BJ (cell line): ENCODE data around the gene MCM6. TPM values are rescaled to one million over a fixed set of nuclear protein-coding genes. Genes with fewer than 3 reads are reported as not detected.

ENCODE experiments used
- CTCF ChIA-PET: fragments of 350-600 bp; formaldehyde crosslinking; extraction: SDS; loops from one replicate; lab custom pipeline; 2021; ENCODE audit warnings: antibody characterized with exemption, inconsistent platforms; lab: Yijun Ruan, JAX
- POLR2A ChIA-PET: fragments of 300-600 bp; sonication (Branson Sonifier 250); formaldehyde crosslinking; extraction: SDS; loops from one replicate; lab custom pipeline; 2021; ENCODE audit warnings: antibody characterized with exemption; lab: Charles Lee
- DNase-seq: peaks from one replicate; pipeline ENCODE4 v3.0.0-alpha.2; 2011; ENCODE audit warnings: low read depth
- H3K27me3 ChIP-seq: 2 replicates; pipeline ENCODE4 v1.6.0; 2011; ENCODE audit warnings: low read length; ENCODE audit not compliant: control insufficient read depth, insufficient read depth
- H3K36me3 ChIP-seq: 2 replicates; pipeline ENCODE4 v1.5.1; 2011; ENCODE audit warnings: low read length; ENCODE audit not compliant: control insufficient read depth, insufficient read depth
- H3K4me3 ChIP-seq: 2 replicates; pipeline ENCODE4 v1.5.1; 2011; ENCODE audit warnings: low read depth, mild to moderate bottlenecking, control low read depth, low read length
- polyA plus RNA-seq: library from polyadenylated mRNA; depleted of rRNA; stranded (reverse); fragments of >200 nt; gene quantifications from 2 replicates; pipeline ENCODE4 v1.2.3, GENCODE V29; 2011
- TF ChIP-seq, protein P1 (sequence below): IDR thresholded peaks from 2 replicates; pipeline ENCODE4 v1.5.1; 2011; ENCODE audit warnings: low read depth, mild to moderate bottlenecking, control low read depth, inconsistent platforms, low read length, moderate library complexity; ENCODE audit not compliant: insufficient read depth

Gene MCM6
- polyA plus RNA-seq, 1 experiment = 15.7 TPM

- Histone ChIP-seq H3K4me3 (no peak overlapping the region), H3K36me3 (peaks cover under 1% of the 10 kb centered on the region; the same call in 1 of the 2 replicates), H3K27me3 (no peaks in the 10 kb centered on the region)
- TF ChIP-seq, protein P1, sequence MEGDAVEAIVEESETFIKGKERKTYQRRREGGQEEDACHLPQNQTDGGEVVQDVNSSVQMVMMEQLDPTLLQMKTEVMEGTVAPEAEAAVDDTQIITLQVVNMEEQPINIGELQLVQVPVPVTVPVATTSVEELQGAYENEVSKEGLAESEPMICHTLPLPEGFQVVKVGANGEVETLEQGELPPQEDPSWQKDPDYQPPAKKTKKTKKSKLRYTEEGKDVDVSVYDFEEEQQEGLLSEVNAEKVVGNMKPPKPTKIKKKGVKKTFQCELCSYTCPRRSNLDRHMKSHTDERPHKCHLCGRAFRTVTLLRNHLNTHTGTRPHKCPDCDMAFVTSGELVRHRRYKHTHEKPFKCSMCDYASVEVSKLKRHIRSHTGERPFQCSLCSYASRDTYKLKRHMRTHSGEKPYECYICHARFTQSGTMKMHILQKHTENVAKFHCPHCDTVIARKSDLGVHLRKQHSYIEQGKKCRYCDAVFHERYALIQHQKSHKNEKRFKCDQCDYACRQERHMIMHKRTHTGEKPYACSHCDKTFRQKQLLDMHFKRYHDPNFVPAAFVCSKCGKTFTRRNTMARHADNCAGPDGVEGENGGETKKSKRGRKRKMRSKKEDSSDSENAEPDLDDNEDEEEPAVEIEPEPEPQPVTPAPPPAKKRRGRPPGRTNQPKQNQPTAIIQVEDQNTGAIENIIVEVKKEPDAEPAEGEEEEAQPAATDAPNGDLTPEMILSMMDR = no peak
- POLR2A ChIA-PET = no interaction called here
- CTCF ChIA-PET = no interaction called here
- DNase-seq = no peak
Observed at GRCh38 chr2:135850892-135851668, 25.2 kb downstream of the MCM6 start.

- DNase-seq = no peak
- POLR2A ChIA-PET = no interaction called here
- Histone ChIP-seq H3K4me3 (no peak overlapping the region), H3K27me3 (no peaks in the 10 kb centered on the region), H3K36me3 (peaks cover 2% of the 10 kb centered on the region; the same call in 1 of the 2 replicates)
- CTCF ChIA-PET = interaction anchor here (1.0 kb wide), 1 partner anchor 9 kb away, joined by 3 read pairs; no protein-coding TSS in a partner anchor
- TF ChIP-seq, protein P1 = no peak
Observed at GRCh38 chr2:135849087-135849486, 27.2 kb downstream of the MCM6 start.

GRCh38 chr2:135845997-135846396, 30.2 kb downstream of the MCM6 start:
- ChIA-PET CTCF (interaction anchor here (1.1 kb wide), 1 partner anchor 20 kb away, joined by 3 read pairs; no protein-coding TSS in a partner anchor), POLR2A (no interaction called here)
- Histone ChIP-seq H3K27me3 (no peaks in the 10 kb centered on the region), H3K4me3 (no peak overlapping the region), H3K36me3 (peaks cover 2% of the 10 kb centered on the region; the same call in 1 of the 2 replicates)
- TF ChIP-seq, protein P1 = no peak
- no peak for DNase-seq

DNA sequence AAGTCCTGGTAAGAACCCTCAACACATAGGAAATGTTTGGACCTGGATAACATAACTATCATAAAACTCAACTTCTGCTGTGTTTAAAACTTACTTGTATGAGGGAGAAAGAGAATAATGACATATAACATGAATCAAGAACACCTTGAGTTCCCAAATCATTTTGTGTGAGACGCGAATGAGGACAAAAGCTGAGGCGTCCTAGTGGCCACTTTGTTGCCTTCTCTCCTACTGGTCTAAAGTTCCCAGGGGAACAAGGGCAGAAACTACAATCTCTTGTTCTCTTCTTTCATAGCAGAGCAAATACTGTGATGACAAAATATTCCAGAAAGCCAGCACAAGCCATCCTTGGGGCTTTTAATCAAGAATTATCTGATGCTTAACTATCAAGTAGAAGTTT, 31.0 kb downstream of the MCM6 start:
- no peak for DNase-seq
- H3K36me3 ChIP-seq = peaks cover 2% of the 10 kb centered on the region; the same call in 1 of the 2 replicates
- H3K27me3 ChIP-seq = no peaks in the 10 kb centered on the region
- ChIA-PET CTCF (interaction anchor here (1.1 kb wide), 1 partner anchor 20 kb away, joined by 3 read pairs; no protein-coding TSS in a partner anchor), POLR2A (no interaction called here)
- TF ChIP-seq, protein P1 = no peak; the same call in 1 of the 2 replicates
- no peak overlapping the region for H3K4me3 ChIP-seq

GRCh38 chr2:135844301-135844895, 31.8 kb downstream of the MCM6 start:
- POLR2A ChIA-PET = no interaction called here
- TF ChIP-seq, protein P1 = no peak
- CTCF ChIA-PET = interaction anchor here (1.7 kb wide), 1 partner anchor 47 kb away, joined by 5 read pairs; no protein-coding TSS in a partner anchor
- DNase-seq = no peak
- H3K36me3 ChIP-seq = peaks cover 2% of the 10 kb centered on the region; the same call in 1 of the 2 replicates
- no peaks in the 10 kb centered on the region for H3K27me3 ChIP-seq
- no peak overlapping the region for H3K4me3 ChIP-seq
